Panc1 (cell line): ENCODE measurements around the gene NOTCH1. TPM values are rescaled to one million over a fixed set of nuclear protein-coding genes. Genes with fewer than 3 reads are reported as not detected.

Experiments
- ATAC-seq: fragments of 200-7000 bp; cut with Tn5 transposase; 2 replicates; pipeline ENCODE4 v1.9.1; 2020; ENCODE audit warnings: mild to moderate bottlenecking, moderate library complexity
- BruUV-seq: library from RNA; stranded (reverse); fragments of 400-500 nt; replicated peaks from 2 replicates; lab custom pipeline; 2021; lab: Mats Ljungman, UMichigan
- CTCF ChIA-PET: fragments of 300-600 bp; sonication (Branson Sonifier 250); formaldehyde crosslinking; loops from one replicate; lab custom pipeline; 2022; ENCODE audit warnings: antibody characterized with exemption; lab: Charles Lee
- POLR2A ChIA-PET: fragments of 300-600 bp; sonication (Branson Sonifier 250); formaldehyde crosslinking; loops from one replicate; lab custom pipeline; 2022; ENCODE audit warnings: antibody characterized with exemption; lab: Charles Lee
- DNase-seq: peaks from one replicate; pipeline ENCODE4 v3.0.0-alpha.2; 2010; ENCODE audit warnings: low read depth, low spot score
- H3K27ac ChIP-seq: 2 replicates; pipeline ENCODE4 v1.5.1; 2011; ENCODE audit warnings: mild to moderate bottlenecking, low read length, inconsistent platforms
- H3K27me3 ChIP-seq: fragments of 200-500 bp; sonication (Bioruptor generic); 2 replicates; pipeline ENCODE4 v1.6.0; 2014; ENCODE audit warnings: low read length, inconsistent platforms; ENCODE audit not compliant: control insufficient read depth, insufficient read depth
- H3K36me3 ChIP-seq: fragments of 200-500 bp; sonication (Bioruptor generic); 2 replicates; pipeline ENCODE4 v1.5.1; 2014; ENCODE audit warnings: inconsistent platforms, mild to moderate bottlenecking, low read length, moderate library complexity; ENCODE audit not compliant: control insufficient read depth, insufficient read depth
- H3K4me1 ChIP-seq: 2 replicates; pipeline ENCODE4 v1.5.1; 2011; ENCODE audit warnings: inconsistent platforms, mild to moderate bottlenecking, low read length, moderate library complexity; ENCODE audit not compliant: control insufficient read depth, insufficient read depth
- H3K4me3 ChIP-seq, 2 experiments: 2 replicates each; pipeline ENCODE4 v1.5.1; 2011 to 2012; ENCODE audit warnings: low read depth in 2 of 2, low read length in 2 of 2, mild to moderate bottlenecking in 2 of 2, inconsistent platforms in 1 of 2, moderate library complexity in 1 of 2
- H3K9me3 ChIP-seq: fragments of 200-500 bp; sonication (Bioruptor generic); 2 replicates; pipeline ENCODE4 v1.5.1; 2014; ENCODE audit warnings: low read depth, mild to moderate bottlenecking, inconsistent platforms, low read length, moderate library complexity; ENCODE audit not compliant: control insufficient read depth, insufficient read depth
- POLR2AphosphoS5 ChIP-seq: IDR thresholded peaks from 2 replicates; pipeline ENCODE4 v1.6.1; 2012; ENCODE audit warnings: mild to moderate bottlenecking, low read depth, low read length, moderate library complexity
- SIN3A ChIP-seq: IDR thresholded peaks from 2 replicates; pipeline ENCODE4 v1.6.1; 2012; ENCODE audit warnings: low read depth, mild to moderate bottlenecking, low read length, moderate library complexity, borderline replicate concordance; ENCODE audit not compliant: insufficient read depth
- TCF7L2 ChIP-seq: IDR thresholded peaks from 2 replicates; pipeline ENCODE4 v1.6.1; 2011; ENCODE audit warnings: mild to moderate bottlenecking, low read depth, low read length, inconsistent platforms
- in situ Hi-C: cut with HindIII; loops from 2 replicates; pipeline ENCODE4 v1.10.0; 2016; ENCODE audit warnings: low sequenced_read_pairs, low pct_unique_long_range_greater_than_20kb
- intact Hi-C: fragments of 100-400 bp; cut with micrococcal nuclease; formaldehyde crosslinking; loops from one replicate; pipeline ENCODE4 v1.10.0; 2022; ENCODE audit not compliant: unreplicated experiment
- total RNA-seq: library from RNA; stranded (reverse); gene quantifications from one replicate; pipeline ENCODE4 v1.2.1, GENCODE V29; 2021; ENCODE audit not compliant: unreplicated experiment
- TF ChIP-seq, protein P1 (sequence below), 2 experiments: IDR thresholded peaks; 2 replicates each; pipeline ENCODE4 v1.6.1; 2011 to 2012; ENCODE audit warnings: low read depth in 2 of 2, control low read depth in 1 of 2, low read length in 1 of 2, mild to moderate bottlenecking in 1 of 2, moderate library complexity in 1 of 2; ENCODE audit not compliant: insufficient read depth in 1 of 2
- TF ChIP-seq, protein P2 (sequence below): fragments of 450-650 bp; IDR thresholded peaks from 2 replicates; pipeline ENCODE4 v1.5.1; 2017; ENCODE audit warnings: mild to moderate bottlenecking

The NOTCH1 gene
- total RNA-seq, 1 experiment from 2014 or later: 13.4 TPM

DNA sequence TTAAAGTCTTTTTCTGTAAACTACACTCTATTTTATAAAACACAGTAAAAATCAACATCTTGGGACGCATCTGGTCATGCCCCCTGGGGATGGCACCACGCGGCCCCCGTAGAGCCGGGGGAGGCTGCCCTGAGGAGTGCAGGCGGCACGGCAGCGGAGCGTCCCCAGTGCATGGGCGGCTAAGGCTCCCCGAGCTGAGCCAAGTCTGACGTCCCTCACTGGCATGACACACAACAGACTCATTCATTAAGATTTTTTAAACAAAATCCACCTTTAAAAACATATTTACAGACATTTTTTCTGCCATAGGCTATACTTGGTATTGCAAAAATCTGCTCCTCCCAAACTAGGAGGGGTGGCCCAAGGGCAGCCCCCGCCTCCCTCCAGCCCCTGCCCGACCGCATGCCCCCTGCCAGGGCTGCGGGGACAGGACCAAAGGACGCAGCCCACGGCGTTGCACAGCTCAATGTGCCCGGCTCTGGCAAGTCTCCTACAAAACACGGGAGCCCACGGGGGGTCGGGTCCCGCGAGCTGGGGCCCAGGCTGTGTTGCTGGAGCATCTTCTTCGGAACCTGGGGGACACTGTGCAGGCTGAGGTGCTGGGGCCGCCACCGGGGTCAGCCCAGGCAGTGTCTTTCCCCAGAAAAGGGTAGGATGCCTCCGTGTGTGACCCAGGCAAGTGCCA is 51.2 kb downstream of the NOTCH1 start:
- Histone ChIP-seq H3K27me3 (no peaks in the 10 kb centered on the region), H3K27ac (no peak overlapping the region), H3K9me3 (no peaks in the 10 kb centered on the region), H3K36me3 (no peaks in the 10 kb centered on the region), H3K4me1 (no peaks in the 10 kb centered on the region), H3K4me3 (no peak overlapping the region)
- no TSS peak for BruUV-seq
- CTCF ChIA-PET: no interaction called here
- intact Hi-C loops: no loop called here
- in situ Hi-C loops: no loop called here
- TF ChIP-seq, protein P1, sequence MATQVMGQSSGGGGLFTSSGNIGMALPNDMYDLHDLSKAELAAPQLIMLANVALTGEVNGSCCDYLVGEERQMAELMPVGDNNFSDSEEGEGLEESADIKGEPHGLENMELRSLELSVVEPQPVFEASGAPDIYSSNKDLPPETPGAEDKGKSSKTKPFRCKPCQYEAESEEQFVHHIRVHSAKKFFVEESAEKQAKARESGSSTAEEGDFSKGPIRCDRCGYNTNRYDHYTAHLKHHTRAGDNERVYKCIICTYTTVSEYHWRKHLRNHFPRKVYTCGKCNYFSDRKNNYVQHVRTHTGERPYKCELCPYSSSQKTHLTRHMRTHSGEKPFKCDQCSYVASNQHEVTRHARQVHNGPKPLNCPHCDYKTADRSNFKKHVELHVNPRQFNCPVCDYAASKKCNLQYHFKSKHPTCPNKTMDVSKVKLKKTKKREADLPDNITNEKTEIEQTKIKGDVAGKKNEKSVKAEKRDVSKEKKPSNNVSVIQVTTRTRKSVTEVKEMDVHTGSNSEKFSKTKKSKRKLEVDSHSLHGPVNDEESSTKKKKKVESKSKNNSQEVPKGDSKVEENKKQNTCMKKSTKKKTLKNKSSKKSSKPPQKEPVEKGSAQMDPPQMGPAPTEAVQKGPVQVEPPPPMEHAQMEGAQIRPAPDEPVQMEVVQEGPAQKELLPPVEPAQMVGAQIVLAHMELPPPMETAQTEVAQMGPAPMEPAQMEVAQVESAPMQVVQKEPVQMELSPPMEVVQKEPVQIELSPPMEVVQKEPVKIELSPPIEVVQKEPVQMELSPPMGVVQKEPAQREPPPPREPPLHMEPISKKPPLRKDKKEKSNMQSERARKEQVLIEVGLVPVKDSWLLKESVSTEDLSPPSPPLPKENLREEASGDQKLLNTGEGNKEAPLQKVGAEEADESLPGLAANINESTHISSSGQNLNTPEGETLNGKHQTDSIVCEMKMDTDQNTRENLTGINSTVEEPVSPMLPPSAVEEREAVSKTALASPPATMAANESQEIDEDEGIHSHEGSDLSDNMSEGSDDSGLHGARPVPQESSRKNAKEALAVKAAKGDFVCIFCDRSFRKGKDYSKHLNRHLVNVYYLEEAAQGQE (IDR thresholded peaks at IDR 0.05; ENCODE audit: insufficient read depth in 1 of 2, low read depth in 2 of 2, low read length in 1 of 2): no peak
- TF ChIP-seq SIN3A (no peak), TCF7L2 (no peak), POLR2AphosphoS5 (no peak)
- TF ChIP-seq, protein P2, sequence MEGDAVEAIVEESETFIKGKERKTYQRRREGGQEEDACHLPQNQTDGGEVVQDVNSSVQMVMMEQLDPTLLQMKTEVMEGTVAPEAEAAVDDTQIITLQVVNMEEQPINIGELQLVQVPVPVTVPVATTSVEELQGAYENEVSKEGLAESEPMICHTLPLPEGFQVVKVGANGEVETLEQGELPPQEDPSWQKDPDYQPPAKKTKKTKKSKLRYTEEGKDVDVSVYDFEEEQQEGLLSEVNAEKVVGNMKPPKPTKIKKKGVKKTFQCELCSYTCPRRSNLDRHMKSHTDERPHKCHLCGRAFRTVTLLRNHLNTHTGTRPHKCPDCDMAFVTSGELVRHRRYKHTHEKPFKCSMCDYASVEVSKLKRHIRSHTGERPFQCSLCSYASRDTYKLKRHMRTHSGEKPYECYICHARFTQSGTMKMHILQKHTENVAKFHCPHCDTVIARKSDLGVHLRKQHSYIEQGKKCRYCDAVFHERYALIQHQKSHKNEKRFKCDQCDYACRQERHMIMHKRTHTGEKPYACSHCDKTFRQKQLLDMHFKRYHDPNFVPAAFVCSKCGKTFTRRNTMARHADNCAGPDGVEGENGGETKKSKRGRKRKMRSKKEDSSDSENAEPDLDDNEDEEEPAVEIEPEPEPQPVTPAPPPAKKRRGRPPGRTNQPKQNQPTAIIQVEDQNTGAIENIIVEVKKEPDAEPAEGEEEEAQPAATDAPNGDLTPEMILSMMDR: no peak
- POLR2A ChIA-PET: no interaction called here
- ATAC-seq (no peak), DNase-seq (no peak)

DNA sequence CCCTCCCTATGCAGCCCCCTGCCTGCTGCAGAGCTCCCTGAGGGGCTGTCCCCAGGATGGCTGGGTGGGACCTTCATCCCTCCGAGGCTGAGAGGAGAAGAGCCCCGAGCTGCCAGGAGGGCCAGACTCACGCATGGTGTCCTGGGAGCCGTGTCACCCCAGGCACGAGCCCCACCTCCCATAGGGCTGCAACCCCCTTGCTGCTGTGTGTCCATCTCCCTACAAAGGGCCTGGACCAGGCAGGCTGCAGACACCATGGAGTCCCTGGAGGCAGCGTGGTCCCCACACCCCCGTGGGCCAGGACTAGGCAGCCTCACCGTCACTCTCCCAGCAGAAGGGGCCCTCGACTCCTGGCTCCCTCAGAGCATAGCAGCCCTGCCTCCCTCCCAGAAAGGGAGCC is 51.8 kb downstream of the NOTCH1 start:
- Histone ChIP-seq H3K4me3 (no peak overlapping the region), H3K27ac (no peak overlapping the region), H3K9me3 (no peaks in the 10 kb centered on the region), H3K4me1 (no peaks in the 10 kb centered on the region), H3K27me3 (no peaks in the 10 kb centered on the region), H3K36me3 (no peaks in the 10 kb centered on the region)
- no TSS peak for BruUV-seq
- DNase-seq: no peak
- POLR2A ChIA-PET: no interaction called here
- CTCF ChIA-PET: no interaction called here
- no peak for ATAC-seq
- intact Hi-C loops: no loop called here
- in situ Hi-C loops: no loop called here
- TF ChIP-seq TCF7L2 (no peak), POLR2AphosphoS5 (no peak), SIN3A (no peak)
- TF ChIP-seq, protein P1 (IDR thresholded peaks at IDR 0.05; ENCODE audit: insufficient read depth in 1 of 2, low read depth in 2 of 2, low read length in 1 of 2): no peak
- TF ChIP-seq, protein P2: no peak
